Measurements from ENCODE around the gene PNCK.
"Not testable (repeated sequence)": the region's sequence is repeated elsewhere in the genome, so short reads cannot be mapped to it uniquely, and the experiment has no call there.

- TF ChIP-seq JUN (IDR thresholded peaks at IDR 0.05); CTCF (IDR thresholded peaks at IDR 0.05); NPAS2 (CRISPR knock-in tag; IDR thresholded peaks at IDR 0.05; ENCODE audit: borderline replicate concordance); HDAC2 (IDR thresholded peaks at IDR 0.05): not testable (repeated sequence)
Measured at GRCh38 chrX:153699784-153700371, 26.3 kb upstream of the PNCK start.

Measured in A549 (cell line).